ELR (cell line): ENCODE results near the gene TMEM132D.

Source experiments
- DNase-seq: peaks from one replicate; pipeline ENCODE4 v3.0.0-alpha.2; 2015; ENCODE audit warnings: low read depth

The TMEM132D gene

DNA sequence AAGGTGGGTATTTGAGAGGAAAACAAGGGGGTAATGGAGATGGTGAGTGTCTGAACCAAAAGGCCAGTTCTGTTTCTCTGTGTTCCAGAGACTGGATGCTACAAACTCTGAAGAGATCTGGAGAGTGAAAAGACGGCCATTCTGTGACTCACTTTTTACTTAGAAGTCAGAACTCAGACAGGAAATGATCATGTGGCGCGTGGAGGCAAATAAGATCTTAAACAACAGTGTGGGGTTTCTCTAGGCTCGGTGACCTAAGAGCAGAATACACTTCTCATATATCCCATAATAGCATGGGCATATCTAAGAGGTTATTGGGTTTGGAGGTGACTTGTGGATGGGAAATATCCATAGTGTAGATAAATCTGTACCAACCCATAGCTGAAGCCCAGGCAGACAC lies 463.5 kb downstream of the TMEM132D start:
- DNase-seq = no peak

DNA sequence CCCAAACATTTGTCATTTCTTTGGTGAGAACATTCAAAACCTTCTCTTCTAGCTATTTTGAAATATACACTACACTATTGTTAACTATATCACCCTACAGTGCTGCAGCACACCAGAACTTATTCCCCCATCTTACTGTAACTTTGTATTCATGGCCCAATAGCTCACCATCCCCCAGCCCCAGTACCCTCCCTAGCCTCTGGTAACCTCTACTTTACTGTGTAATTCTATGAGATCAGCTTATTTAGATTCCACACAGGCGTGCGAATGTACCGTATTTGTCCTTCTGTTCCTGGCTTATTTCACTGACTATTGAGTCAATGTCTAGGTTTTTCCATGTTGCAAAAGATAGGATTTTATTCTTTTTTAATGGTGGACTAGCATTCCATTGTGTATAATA lies 469.0 kb downstream of the TMEM132D start:
- no peak for DNase-seq

DNA sequence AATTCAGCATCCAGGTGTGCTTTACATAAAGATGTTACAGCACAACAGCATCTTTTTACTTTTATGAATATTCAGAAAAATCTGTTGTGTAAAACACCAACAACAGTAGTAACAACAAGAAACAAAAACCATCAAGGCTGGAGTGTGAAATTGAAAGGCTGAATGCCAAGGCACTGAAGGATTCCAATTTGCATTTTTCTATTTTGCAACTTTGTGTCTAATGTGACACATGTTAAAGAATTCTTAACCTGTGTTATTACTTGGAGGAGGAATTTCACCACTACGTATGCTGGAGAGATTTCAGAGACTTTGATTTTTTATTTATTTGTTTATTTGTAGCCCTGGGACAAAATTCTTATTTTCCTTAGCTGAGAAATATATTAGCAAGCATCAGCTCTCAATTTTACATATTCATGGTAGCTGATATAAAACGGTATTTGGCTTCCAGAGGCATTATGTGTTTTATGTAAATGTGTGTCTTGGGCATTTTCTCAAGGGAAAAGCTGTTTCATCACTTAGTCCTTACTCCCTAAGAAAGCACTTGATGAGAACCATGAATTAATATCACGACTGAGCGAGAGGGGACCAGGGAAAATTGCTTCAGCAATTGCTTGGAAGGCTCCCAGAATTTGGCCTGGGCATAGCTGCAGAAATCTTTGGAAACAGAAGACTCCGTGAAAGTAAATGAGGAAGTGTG lies 475.4 kb downstream of the TMEM132D start:
- DNase-seq = no peak

DNA sequence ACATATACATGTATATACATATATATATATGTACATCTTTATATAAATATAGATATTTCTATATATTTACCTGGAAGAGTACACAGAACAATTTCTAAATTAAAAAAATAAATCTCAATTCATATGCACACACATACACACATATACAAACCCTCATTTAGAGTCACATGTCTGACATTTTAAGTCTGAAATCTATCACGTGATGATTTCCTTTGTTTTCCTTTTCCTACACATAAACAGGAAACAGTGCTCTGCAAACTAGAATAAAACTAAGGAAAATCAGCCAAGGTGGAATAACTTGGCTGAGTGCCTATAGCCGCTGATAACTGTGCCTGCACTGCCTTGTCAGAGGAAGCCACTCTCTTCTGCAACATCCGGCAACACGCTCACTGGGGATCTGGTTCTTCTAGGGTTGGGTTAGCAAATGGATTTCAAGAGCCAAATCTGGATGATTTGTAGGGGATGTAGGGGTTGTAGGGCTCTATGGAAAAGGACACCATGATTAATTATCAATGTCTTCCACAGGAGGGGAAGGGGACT lies 480.7 kb downstream of the TMEM132D start:
- no peak for DNase-seq

DNA sequence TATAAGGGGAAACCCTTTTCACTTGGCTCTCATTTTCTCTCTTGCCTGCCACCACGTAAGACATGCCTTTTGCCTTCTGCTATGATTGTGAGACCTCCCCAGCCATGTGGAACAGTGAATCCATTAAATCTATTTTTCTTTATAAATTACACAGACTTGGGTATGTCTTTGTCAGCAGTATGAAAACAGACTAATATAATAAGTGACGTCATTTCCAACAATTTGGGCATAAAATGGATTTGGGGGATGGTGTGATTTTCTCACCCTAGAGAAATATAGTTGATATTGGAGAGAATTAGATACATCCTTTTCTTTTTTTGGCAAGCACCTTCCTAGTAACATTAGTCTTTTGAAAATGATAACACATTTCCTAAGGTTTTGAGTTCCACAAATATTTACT lies 490.5 kb downstream of the TMEM132D start:
- no peak for DNase-seq

DNA sequence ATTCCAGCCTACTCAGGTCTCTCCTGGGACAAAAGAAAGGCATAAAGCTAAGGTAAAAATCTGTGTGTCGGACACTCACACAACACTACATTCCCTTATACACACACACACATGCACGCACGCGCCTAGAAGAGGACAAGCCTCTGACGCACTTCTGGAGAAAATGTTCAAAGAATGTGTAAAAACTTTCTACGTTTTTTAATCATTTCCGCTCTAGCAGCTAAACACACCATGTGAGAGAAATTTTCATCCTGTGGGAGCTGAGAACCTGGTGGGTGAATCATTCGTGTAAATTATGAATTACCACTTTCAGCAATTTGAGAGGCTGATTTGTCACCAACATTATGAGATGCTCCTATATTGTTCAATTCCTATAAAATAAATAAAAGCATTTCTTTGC lies 494.5 kb downstream of the TMEM132D start:
- DNase-seq = no peak

DNA sequence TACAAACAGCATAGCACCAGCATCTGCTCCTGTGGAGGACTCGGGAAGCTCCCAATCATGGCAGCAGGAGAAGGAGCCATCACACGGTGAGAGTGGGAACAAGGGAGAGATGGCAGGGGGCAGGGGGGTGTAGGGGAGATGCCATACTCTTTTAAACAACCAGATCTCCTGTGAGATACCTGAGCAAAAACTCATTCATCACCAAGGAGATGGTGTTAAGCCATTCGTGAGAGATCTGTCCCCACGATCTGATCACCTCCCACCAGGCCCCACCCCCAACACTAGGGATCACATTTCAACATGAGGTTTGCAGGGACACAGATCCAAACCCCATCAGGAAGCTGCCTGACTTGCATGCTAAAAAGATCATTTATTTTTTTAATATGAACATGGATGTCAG lies 499.3 kb downstream of the TMEM132D start:
- no peak for DNase-seq

DNA sequence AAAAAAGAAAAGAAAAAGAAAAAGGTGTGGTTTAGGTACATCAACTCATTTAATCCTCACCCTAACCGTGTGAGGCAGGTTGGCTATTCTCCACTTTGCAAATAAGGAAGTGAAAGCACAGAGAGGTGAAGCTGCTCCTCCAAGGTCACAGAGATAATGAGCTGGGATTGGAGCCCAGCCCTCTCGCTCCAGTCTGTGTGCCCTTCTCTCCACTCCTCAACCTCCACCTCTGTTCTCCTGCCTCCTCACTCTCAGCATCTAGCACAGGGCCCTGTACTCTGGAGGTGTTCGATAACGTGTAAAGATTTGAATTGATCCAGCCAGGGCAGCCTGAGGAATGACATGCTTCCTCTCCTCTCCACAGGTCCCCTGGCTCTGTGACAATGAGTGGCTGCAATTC lies 502.3 kb downstream of the TMEM132D start:
- DNase-seq = no peak

DNA sequence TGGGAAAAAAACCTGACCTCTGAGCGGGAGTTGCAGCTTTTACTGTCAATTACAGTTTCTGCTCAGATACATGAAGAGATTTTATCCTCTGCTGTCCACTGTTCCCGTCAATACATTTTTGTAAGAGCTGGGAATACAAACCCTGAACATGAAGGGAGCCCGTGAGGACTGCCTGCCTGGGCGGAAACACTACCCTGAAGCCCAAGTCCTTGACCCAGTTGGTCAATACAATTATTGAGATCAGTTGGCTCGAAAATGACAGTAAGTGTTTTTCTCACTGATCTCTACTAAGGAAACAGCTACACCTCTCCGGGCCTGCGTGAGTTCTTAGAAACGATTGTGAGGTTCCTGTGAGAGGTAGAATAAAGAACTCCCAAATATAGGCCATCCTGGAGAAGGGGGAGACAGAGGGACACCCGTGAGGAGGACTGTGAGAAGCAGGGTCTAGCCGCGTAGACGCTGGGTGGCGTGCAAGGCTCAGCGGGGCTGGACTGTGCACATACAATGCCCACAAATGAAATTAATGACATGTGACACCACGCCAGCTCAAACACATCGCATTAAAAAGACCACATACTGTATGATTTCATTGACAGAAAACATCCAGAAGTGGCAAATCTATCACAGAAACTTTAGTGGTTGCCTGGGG lies 509.5 kb downstream of the TMEM132D start:
- DNase-seq = no peak

DNA sequence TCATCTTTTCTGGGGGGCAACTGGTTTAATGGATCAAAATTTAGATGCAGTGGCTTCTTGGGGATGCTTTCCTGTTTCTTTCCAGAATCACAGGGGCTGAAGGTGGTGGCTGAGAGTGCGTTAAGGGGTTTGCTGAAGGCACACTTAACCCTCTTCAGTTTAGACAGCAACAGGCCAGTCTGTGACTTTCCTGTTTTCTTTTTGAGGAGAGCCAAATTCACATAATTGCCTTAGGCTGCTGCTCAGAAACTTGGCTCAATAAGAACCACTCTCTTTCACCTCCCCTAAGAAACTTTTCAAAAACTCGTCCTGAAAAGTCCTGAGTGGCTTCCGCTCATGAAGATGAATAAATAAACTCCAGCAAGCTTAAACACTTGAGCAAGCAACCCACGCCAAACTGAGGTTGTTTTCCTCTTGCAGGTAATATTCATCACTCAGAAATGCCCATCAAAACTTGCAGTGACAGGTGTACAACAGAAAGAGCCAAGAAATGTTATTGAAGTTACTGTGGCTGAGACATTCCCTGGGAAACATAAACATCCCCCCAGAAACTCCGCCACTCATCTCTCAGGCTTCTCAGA lies 510.4 kb downstream of the TMEM132D start:
- DNase-seq = no peak

DNA sequence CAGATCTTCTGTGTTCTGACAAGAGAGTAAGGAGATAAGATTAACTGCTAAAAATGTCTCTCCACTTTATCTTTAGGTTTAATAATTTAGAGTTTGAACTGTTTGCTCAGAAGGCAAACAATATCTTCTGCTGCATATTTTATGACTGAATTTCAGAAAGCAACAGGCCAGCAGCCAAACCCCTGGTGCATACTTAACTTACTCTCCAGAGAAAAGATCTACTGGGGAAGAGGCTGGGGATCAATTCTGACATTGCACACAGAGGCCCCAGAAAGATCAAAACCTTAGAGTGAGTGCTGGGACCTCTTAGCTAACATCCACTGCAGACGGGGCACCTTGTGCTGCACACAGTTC lies 518.2 kb downstream of the TMEM132D start:
- DNase-seq = no peak

DNA sequence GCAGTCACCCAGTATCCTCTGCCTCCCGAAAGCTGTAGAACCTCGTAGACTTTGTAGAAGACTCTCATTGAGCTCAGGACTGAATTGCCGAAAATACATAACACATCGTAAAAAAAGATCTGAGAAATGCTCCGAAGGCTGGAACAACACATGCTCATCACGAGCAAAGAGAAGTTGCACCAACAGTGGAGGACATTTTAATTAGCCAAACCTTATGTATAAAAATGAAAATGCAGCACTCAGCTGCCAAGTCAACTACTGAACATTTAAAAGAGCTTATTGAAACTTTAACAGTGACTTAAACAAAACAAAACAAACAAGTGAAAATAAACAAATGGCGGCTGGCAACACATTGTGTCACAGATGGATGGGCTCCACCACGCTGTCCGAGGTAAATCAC lies 519.9 kb downstream of the TMEM132D start:
- no peak for DNase-seq

DNA sequence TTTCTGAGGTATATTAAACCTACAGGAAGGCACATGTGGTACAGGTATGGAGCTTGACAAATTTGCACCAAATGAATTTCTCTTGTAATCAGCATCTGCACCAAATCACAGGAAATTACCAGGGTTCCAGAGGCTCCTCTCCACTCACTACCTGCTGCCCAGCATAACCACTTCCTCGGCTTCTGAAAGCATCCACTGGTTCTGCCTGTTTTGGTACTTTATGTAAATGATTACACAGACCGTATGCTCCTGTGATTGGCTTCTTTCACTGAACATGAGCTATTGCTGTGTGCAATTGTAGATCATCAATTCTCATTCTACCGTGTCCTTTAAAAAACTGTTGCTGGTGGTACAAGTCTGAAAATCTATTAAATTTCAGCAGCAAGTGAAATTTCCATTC lies 522.1 kb downstream of the TMEM132D start:
- DNase-seq = no peak

DNA sequence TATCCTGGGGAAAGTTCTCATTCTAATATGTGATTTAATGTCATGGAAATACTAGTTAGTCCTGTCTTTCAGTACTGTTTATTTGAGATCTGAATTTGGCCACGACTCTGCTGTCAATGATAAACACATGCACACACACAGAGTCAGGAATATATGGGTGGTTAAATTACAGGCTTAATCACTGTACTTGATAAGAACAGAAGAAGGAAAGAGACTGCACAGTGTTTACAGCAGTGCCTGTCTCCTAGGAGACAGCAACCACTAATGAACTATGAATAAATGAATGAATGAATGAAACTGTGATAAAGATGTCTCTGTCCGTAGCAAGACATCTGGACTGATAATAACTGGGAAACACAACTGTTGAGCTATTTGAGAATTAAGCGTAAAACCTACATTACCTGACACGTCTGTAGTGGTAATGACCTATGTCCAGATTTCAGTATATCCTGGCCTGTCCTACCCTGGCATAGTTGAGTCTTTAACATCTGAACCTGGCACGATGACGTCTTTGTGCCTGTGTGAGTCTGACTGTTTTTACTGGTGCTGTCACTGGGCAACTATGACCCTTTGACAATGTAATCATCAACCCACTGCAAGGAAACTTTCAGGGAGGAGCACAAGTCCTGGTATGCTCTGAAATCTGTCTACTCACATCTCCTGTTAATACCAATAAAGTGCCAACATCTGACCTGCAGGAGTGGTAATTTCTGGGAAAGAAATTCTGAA lies 524.6 kb downstream of the TMEM132D start:
- DNase-seq = no peak

DNA sequence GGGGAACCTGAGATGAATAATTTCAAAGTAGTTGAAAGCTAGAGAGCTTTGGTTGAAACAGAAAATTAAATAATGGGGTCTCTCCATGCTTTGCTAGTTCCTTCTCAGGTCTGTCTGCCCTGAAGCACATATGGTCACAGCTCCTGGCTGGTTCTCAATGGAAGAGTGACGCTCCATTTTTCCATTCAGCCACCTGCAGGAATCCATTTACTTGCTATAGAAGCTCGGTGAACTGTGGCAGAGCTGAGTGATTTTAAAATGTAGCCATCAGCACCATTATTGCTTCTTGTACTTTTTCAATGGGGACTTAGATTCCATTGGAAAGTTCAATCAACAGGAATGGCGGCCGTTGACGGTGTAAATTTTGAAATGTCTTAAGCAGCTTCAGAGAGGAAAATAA lies 525.3 kb downstream of the TMEM132D start:
- DNase-seq = no peak

DNA sequence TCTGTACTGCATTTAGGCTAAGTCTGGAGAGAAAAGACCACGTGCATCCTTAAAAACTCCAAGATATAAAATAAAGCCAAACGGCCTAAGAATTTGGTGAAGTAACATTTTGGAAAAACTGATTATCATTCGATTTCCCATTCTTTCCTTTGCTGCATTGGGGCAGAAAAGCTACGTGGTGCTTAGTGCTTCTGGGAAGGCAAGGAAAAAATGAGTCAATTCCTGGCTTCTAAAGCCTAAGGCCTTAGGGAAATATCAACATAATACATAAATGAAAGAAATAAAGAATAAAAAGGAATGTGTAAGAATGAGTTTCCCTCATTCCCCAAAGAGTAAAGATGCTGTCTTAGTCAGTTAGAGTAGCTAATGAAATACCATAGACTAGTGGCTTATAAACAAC lies 530.1 kb downstream of the TMEM132D start:
- no peak for DNase-seq

DNA sequence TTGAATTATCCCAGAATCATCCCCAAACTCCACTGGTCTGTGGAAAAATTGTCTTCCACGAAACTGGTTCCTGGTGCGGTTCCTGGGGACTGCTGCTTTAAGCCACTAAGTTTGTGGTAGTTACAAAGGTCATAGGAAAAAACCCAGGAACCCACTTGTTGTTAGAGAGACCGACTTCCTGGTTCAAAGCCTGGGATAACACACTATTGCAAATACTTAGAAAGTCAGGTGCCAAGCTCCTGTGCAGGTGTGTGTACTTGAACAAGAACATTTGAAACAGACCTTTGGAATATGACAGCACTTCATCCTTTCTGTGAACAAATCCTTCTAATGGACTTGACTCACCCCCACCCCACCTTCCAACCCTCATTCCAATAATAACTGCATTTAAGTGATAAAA lies 530.9 kb downstream of the TMEM132D start:
- no peak for DNase-seq

DNA sequence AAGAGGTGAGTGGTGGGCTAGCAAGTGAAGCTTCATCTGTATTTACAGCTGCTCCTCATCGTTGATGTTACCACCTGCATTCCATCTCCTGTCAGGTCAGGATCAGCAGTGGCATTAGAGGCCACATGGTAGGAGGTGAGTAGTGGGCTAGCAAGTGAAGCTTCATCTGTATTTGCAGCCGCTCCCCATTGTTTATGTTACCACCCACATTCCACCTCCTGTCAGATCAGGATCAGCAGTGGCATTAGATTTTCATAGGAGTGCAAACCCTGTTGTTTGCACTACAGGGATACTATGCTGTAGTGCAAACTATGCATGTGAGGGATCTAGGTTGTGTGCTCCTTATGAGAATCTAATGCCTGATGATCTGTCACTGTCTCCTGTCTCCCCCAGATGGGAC lies 531.5 kb downstream of the TMEM132D start:
- DNase-seq = no peak

DNA sequence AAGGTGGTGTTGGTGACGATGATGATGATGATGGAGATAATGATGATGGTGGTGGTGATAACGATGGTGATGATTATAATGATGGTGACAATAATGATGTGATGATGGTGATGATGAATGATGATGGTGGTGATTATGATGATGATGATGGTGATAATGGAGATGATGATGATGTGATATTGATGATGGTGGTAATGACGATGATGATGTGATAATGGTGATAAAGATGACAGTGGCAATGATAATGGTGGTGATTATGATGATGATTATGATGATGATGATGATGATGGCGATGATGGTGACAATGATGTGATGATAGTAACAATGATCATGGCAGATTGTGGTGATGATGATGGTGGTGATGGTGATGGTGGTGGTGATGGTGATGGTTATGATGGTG lies 532.6 kb downstream of the TMEM132D start:
- DNase-seq = no peak

DNA sequence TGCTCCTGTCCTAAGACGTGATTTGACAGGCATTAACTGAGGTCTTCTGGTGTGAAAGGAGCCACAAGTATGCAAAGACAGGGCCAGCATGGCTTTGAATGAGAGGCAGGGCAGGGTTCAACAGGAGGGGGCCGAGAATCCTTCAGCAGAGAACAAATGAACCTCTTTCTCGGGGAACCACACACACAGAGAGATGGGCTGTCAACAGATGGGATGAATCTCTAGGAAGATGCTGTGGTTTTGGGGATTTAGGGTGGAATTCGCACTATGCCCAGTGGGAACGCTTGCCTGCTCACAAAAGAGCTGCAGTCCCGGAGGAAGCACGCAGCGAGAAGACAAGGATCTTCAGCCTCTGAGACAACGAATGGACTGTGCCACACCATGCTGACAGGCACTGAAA lies 537.2 kb downstream of the TMEM132D start:
- no peak for DNase-seq

DNA sequence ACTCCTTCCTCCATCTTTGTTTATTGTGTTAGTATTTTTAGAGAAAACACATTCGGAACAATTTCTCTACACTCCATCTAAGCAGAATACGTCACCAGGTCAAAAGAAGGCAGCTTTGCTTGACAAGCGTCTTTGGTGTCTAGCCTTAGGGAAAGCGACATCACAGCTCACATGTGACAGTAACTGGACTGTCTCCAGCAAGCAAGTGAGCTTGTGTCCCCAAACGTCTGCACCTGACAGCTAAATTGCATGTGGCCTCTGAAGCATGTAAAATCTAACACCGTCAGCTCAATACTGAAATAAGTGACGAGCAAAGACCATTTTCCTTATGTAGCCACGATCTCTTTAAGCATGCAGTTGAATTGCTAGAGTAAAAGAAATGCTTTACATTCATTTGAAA lies 540.8 kb downstream of the TMEM132D start:
- DNase-seq = no peak

DNA sequence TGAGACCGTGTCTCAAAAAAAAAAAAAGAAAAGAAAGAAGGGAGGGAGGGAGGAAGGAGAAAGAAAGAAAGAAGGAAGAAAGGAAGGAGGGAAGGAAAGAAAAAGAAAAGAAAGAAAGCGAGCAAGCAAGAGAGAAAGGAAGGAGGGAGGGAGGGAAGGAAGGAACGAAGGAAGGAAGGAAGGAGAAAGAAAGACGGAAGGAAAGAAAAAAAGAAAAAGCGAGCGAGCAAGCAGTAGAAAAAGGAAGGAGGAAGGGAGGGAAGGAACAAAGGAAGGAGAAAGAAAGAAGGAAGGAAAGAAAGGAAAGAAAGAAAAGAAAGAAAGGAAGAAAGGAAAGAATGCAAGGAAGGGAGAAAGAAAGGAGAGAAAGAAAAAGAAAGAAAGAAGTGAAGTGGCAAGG lies 546.6 kb downstream of the TMEM132D start:
- DNase-seq = no peak

DNA sequence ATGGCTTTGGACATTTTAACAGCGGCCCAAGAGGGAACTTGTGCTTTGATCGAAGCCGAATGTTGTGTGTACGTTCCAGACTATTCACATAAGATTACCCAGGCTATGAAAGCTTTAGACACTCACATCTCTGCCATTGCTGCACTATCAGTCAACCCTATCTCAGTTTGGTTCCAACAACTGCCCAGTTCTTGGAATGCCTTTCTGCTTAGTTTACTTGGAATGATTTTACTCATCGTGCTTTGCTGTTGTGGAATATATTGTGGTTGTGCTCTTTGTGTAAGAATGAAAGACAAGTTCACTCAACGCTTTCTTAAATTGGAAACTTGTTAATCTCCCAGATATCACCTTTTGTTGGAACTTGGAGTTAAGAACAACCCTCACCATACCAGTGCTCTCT lies 552.3 kb downstream of the TMEM132D start:
- no peak for DNase-seq
